WTC11 (cell line): ENCODE measurements around the gene PRMT5. TPM values are rescaled to one million over a fixed set of nuclear protein-coding genes. Genes with fewer than 3 reads are reported as not detected.

Experiments used
- ATAC-seq: fragments of 200-7000 bp; cut with Tn5 transposase; 2 replicates; pipeline ENCODE4 v1.10.0; 2021; ENCODE audit warnings: mild to moderate bottlenecking, moderate library complexity
- CTCF ChIA-PET: fragments of 300-600 bp; sonication (Branson Sonifier 250); formaldehyde crosslinking; loops from one replicate; lab custom pipeline; 2021; ENCODE audit warnings: antibody characterized with exemption; lab: Charles Lee
- POLR2A ChIA-PET: fragments of 350-600 bp; sonication (Branson Sonifier 250); formaldehyde crosslinking; loops from one replicate; lab custom pipeline; 2021; ENCODE audit warnings: antibody characterized with exemption; lab: Charles Lee
- DNase-seq: peaks from one replicate; pipeline ENCODE4 v3.0.0; 2021; ENCODE audit warnings: low spot score
- H3K27ac Mint-ChIP-seq: 2 replicates; pipeline ENCODE4 v1.8.0; 2021; ENCODE audit warnings: mixed read lengths
- H3K27me3 Mint-ChIP-seq: 2 replicates; pipeline ENCODE4 v1.8.0; 2021; ENCODE audit warnings: low read depth, mild to moderate bottlenecking, moderate library complexity, mixed read lengths
- H3K36me3 Mint-ChIP-seq: 2 replicates; pipeline ENCODE4 v1.8.0; 2021; ENCODE audit warnings: mixed read lengths
- H3K4me1 Mint-ChIP-seq: 2 replicates; pipeline ENCODE4 v1.8.0; 2022; ENCODE audit warnings: mixed read lengths
- H3K4me3 Mint-ChIP-seq: 2 replicates; pipeline ENCODE4 v1.8.0; 2021; ENCODE audit warnings: mild to moderate bottlenecking, moderate library complexity, mixed read lengths
- H3K9me3 Mint-ChIP-seq: 2 replicates; pipeline ENCODE4 v1.8.0; 2021; ENCODE audit warnings: mixed read lengths
- AFF4 ChIP-seq: sonication (generic); formaldehyde crosslinking; IDR thresholded peaks from 2 replicates; pipeline ENCODE4 v1.8.1; 2023; ENCODE audit warnings: mild to moderate bottlenecking, missing genetic modification reagents, borderline replicate concordance
- ARID4B ChIP-seq: sonication (generic); formaldehyde crosslinking; IDR thresholded peaks from 2 replicates; pipeline ENCODE4 v1.8.0; 2023; ENCODE audit warnings: missing genetic modification reagents, mild to moderate bottlenecking, borderline replicate concordance
- FOXJ3 ChIP-seq: sonication (generic); formaldehyde crosslinking; IDR thresholded peaks from 2 replicates; pipeline ENCODE4 v1.9.0; 2021; ENCODE audit warnings: missing genetic modification reagents, mild to moderate bottlenecking, borderline replicate concordance
- FOXP4 ChIP-seq: sonication (generic); formaldehyde crosslinking; IDR thresholded peaks from 2 replicates; pipeline ENCODE4 v1.8.0; 2022; ENCODE audit warnings: mild to moderate bottlenecking, missing genetic modification reagents
- GABPB1 ChIP-seq: sonication (generic); formaldehyde crosslinking; IDR thresholded peaks from 2 replicates; pipeline ENCODE4 v1.8.1; 2023; ENCODE audit warnings: mild to moderate bottlenecking, missing genetic modification reagents
- HMGA2 ChIP-seq: fragments of 250-450 bp; sonication (Bioruptor Pico); IDR thresholded peaks from 2 replicates; pipeline ENCODE4 v1.4.0; 2021; ENCODE audit warnings: mild to moderate bottlenecking, moderate library complexity
- JAZF1 ChIP-seq: fragments of 250-450 bp; sonication (Bioruptor Pico); IDR thresholded peaks from 2 replicates; pipeline ENCODE4 v1.9.0; 2021; ENCODE audit warnings: moderate library complexity, mild to moderate bottlenecking, inconsistent platforms
- NFATC4 ChIP-seq: fragments of 250-450 bp; sonication (Bioruptor Pico); IDR thresholded peaks from 2 replicates; pipeline ENCODE4 v1.9.0; 2021; ENCODE audit warnings: mild to moderate bottlenecking
- NFYB ChIP-seq: sonication (generic); formaldehyde crosslinking; conservative IDR thresholded peaks from 2 replicates; pipeline ENCODE4 v1.8.0; 2022; ENCODE audit warnings: low read depth, missing genetic modification reagents
- PRRX2 ChIP-seq: fragments of 250-450 bp; sonication (Bioruptor Pico); IDR thresholded peaks from 2 replicates; pipeline ENCODE4 v1.8.0; 2021; ENCODE audit warnings: mild to moderate bottlenecking
- SMAD3 ChIP-seq: sonication (generic); formaldehyde crosslinking; IDR thresholded peaks from 2 replicates; pipeline ENCODE4 v1.8.0; 2022; ENCODE audit warnings: missing genetic modification reagents, mild to moderate bottlenecking, borderline replicate concordance
- SMAD4 ChIP-seq: sonication (generic); formaldehyde crosslinking; IDR thresholded peaks from 2 replicates; pipeline ENCODE4 v1.8.0; 2022; ENCODE audit warnings: mild to moderate bottlenecking, missing genetic modification reagents
- TEAD1 ChIP-seq: sonication (generic); formaldehyde crosslinking; IDR thresholded peaks from 2 replicates; pipeline ENCODE4 v1.8.0; 2022; ENCODE audit warnings: mild to moderate bottlenecking, missing genetic modification reagents
- ZNF396 ChIP-seq: fragments of 250-450 bp; sonication (Bioruptor Pico); IDR thresholded peaks from 2 replicates; pipeline ENCODE4 v1.8.0; 2021; ENCODE audit warnings: mild to moderate bottlenecking, moderate library complexity, borderline replicate concordance
- ZNF512 ChIP-seq: sonication (generic); formaldehyde crosslinking; IDR thresholded peaks from 2 replicates; pipeline ENCODE4 v1.8.1; 2022; ENCODE audit warnings: missing genetic modification reagents, borderline replicate concordance
- ZNF671 ChIP-seq: fragments of 250-450 bp; sonication (Bioruptor Pico); IDR thresholded peaks from 2 replicates; pipeline ENCODE4 v1.8.0; 2021; ENCODE audit warnings: mild to moderate bottlenecking
- total RNA-seq: library from RNA; stranded (reverse); gene quantifications from 3 replicates; pipeline ENCODE4 v1.2.3, GENCODE V29; 2021

Gene PRMT5
- total RNA-seq, 1 experiment from 2014 or later = 124 TPM

DNA sequence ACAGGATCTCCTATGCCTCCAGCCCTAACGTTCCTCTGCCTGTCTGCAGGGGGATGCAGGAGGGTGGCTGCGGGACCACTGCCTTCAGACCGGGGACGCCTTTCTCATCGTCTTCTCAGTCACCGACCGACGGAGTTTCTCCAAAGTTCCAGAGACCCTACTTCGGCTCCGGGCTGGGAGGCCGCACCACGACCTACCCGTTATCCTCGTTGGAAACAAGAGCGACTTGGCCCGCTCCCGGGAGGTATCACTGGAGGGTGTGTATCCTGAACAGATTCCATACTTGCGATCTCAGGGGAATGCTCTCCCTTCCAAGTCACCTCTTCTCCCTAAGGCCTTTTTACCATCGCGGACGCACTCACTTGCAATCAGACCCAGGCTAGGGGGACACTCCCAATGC lies 43.2 kb downstream of the PRMT5 start:
- H3K27ac Mint-ChIP-seq = peak overlapping the region; percentile 60
- TF ChIP-seq GABPB1 (CRISPR knock-in tag) (no peak), PRRX2 (CRISPR knock-in tag) (no peak), FOXJ3 (CRISPR knock-in tag) (no peak), SMAD3 (CRISPR knock-in tag) (no peak), ARID4B (CRISPR knock-in tag) (no peak), HMGA2 (no peak), FOXP4 (CRISPR knock-in tag) (no peak), SMAD4 (CRISPR knock-in tag) (no peak), ZNF671 (CRISPR knock-in tag) (no peak), TEAD1 (CRISPR knock-in tag) (no peak; the same call in 1 of the 2 replicates), NFYB (no peak), JAZF1 (CRISPR knock-in tag) (no peak), AFF4 (CRISPR knock-in tag) (no peak), ZNF512 (CRISPR knock-in tag) (no peak), NFATC4 (no peak), ZNF396 (CRISPR knock-in tag) (no peak)
- ATAC-seq (no peak), DNase-seq (no peak)
- peaks cover 30% of the 10 kb centered on the region for H3K27me3 Mint-ChIP-seq
- ChIA-PET POLR2A (interaction anchor here (0.7 to 2.0 kb wide), 7 partner anchors 14 to 92 kb away, joined by 3 to 13 read pairs (median 4); partner anchors contain the start of gene MMP14), CTCF (interaction anchor here (0.7 to 2.4 kb wide), 16 partner anchors 10 to 329 kb away, joined by 3 to 17 read pairs (median 4); partner anchors contain the start of genes DAD1 and LRP10)
- no peaks in the 10 kb centered on the region for H3K9me3 Mint-ChIP-seq
- peak overlapping the region; percentile 88 for H3K4me3 Mint-ChIP-seq
- H3K4me1 Mint-ChIP-seq = peaks cover 45% of the 10 kb centered on the region
- no peaks in the 10 kb centered on the region for H3K36me3 Mint-ChIP-seq
